GM21737 (cell line): ENCODE measurements around the gene STARD4.

Source experiments
- ATAC-seq: cut with Tn5 transposase; IDR thresholded peaks from one replicate; pipeline ENCODE4 v1.9.1; 2021; ENCODE audit warnings: mild to moderate bottlenecking, moderate library complexity; ENCODE audit not compliant: unreplicated experiment

Gene STARD4

GRCh38 chr5:111530298-111530740, 18.0 kb upstream of the STARD4 start:
- ATAC-seq: peak; percentile 95

- ATAC-seq: no peak
These were observed 15.7 kb upstream of the STARD4 start for GRCh38 chr5:111528056-111528455.

GRCh38 chr5:111520908-111521307, 8.6 kb upstream of the STARD4 start:
- ATAC-seq: no peak

GRCh38 chr5:111518777-111519176, 6.4 kb upstream of the STARD4 start:
- ATAC-seq: no peak

- ATAC-seq: no peak
These were observed 5.6 kb upstream of the STARD4 start for GRCh38 chr5:111517853-111518501.

GRCh38 chr5:111514087-111514486, 1.8 kb upstream of the STARD4 start:
- no peak for ATAC-seq

GRCh38 chr5:111513131-111513520, 791 bp upstream of the STARD4 start:
- no peak for ATAC-seq

- ATAC-seq: peak; percentile 25
These were observed 432 bp downstream of the STARD4 start for GRCh38 chr5:111511831-111512374.

- ATAC-seq: no peak
These were observed 1.0 kb downstream of the STARD4 start for GRCh38 chr5:111511174-111511830.

- ATAC-seq: no peak
These were observed 3.2 kb downstream of the STARD4 start for GRCh38 chr5:111509119-111509518.

GRCh38 chr5:111507276-111507675, 5.1 kb downstream of the STARD4 start:
- ATAC-seq: no peak

- ATAC-seq: no peak
These were observed 7.2 kb downstream of the STARD4 start for GRCh38 chr5:111505096-111505495.

- ATAC-seq: no peak
These were observed 9.4 kb downstream of the STARD4 start for GRCh38 chr5:111502956-111503355.

- ATAC-seq: no peak
These were observed 14.0 kb downstream of the STARD4 start for GRCh38 chr5:111498346-111498745.

- no peak for ATAC-seq
These were observed 17.2 kb downstream of the STARD4 start for GRCh38 chr5:111495159-111495558.

- no peak for ATAC-seq
These were observed 17.9 kb downstream of the STARD4 start for GRCh38 chr5:111494355-111494999.

- ATAC-seq: no peak
These were observed 19.3 kb downstream of the STARD4 start for GRCh38 chr5:111493031-111493430.

- ATAC-seq: no peak
These were observed 24.0 kb downstream of the STARD4 start for GRCh38 chr5:111488353-111488752.

- no peak for ATAC-seq
These were observed 25.4 kb downstream of the STARD4 start for GRCh38 chr5:111486926-111487325.

- ATAC-seq: no peak
These were observed 26.3 kb downstream of the STARD4 start for GRCh38 chr5:111486055-111486454.

GRCh38 chr5:111480346-111480745, 32.0 kb downstream of the STARD4 start:
- no peak for ATAC-seq

- ATAC-seq: no peak
These were observed 33.4 kb downstream of the STARD4 start for GRCh38 chr5:111478898-111479297.
